GM08714 (cell line): ENCODE results near the gene JAG1.

Experiments used
- H3K4me3 ChIP-seq: fragments of 200-500 bp; sonication (Bioruptor generic); 2 replicates; pipeline ENCODE4 v1.5.1; 2014; ENCODE audit warnings: mild to moderate bottlenecking, low read length, inconsistent platforms
- ZNF274 ChIP-seq: IDR thresholded peaks from 2 replicates; pipeline ENCODE4 v1.6.1; 2012; ENCODE audit warnings: mild to moderate bottlenecking, low read depth, low read length

The JAG1 gene

DNA sequence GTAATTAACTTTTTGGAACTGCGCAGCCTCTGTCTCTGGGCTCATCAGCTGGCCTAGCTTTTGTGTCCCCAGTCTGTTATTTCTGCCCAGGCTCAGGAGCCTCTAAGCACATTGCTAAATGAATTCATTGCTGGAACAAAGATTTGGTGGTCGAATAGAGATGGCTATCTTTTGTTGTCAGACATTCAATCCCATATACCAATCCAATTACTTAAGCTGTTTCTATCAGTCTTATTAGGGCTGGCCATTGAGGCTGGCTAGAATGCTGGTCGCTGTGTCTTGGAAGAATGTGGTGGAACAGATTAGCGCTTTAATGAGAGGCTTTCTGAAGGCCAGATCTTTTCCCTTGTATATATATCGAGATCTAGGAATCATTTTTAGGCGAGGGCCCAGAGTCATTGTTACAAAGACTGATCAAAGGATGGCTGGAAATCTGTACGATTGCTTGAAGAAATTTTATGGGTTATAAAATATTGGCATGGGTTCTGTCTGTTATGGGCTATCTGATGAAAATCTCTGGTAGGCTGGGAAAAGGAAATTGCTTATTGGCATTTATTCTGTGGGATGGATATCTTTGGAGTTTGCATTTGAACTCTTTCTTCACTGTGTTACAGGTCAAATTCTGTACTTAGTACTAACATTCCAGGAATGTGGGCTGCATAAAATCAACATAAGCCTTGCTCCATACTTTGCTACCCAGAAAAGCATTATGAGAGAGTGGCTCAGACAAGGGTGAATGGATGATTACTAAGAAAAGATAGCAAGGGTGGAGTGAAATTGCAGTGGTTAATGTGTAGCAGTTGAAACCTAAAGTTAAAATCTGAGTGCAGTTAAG, 34.8 kb upstream of the JAG1 start:
- no peak overlapping the region for H3K4me3 ChIP-seq
- TF ChIP-seq ZNF274: no peak

DNA sequence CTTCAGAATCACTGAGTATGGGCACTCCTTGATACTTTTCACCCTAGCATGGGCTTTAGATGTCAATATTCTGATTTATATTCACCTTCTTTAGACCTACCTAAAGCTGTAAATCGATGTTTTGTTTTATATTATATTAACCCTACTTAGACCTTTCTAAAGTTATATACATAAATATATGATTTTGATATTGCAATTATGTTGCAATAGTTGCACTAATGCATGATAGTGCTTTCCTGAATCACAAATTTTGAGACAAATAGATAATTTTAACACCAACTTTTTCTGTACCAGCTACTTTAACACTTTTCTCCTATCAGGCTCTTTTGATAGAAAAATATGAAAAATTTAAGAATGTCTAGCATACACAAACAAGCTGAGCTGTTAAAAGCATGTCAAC, 34.0 kb upstream of the JAG1 start:
- H3K4me3 ChIP-seq: no peak overlapping the region
- TF ChIP-seq ZNF274: no peak

DNA sequence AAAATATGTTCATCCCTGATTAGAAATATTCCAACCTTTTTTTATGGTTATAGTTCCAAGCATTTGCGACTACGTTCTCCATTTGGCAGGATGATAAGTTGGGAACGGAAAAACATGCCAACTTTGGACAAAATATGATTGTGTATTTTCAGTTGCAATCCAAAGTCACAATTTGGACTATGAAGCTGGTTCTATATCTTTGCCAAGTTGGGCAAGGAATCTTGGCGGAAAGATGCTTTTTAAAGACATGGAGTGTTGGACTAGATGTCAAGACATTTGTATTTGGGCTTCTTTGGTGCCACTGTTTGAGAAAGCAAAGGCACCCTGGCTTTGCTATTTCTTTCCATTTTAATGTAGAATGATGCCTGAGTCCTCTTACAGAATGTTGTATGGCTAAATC, 33.3 kb upstream of the JAG1 start:
- TF ChIP-seq ZNF274: no peak
- H3K4me3 ChIP-seq: no peak overlapping the region

DNA sequence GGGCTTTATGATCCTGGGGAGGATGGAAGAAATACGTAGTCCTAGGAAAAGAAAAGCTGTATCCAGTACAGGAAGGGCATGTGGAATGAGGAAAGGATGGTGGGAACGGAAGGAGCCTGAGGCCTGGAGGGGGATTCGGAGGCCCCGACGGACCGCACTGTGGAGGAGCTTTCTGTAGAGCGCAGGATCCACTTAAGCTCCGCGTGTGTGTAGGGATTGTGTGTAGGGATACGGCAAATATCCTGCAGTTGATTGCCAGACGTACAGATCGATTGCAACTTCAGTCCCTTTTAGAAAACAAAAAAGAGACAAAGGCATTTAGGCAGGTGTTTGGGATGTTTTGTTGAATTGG, 32.6 kb upstream of the JAG1 start:
- H3K4me3 ChIP-seq: no peak overlapping the region
- no peak for TF ChIP-seq ZNF274

DNA sequence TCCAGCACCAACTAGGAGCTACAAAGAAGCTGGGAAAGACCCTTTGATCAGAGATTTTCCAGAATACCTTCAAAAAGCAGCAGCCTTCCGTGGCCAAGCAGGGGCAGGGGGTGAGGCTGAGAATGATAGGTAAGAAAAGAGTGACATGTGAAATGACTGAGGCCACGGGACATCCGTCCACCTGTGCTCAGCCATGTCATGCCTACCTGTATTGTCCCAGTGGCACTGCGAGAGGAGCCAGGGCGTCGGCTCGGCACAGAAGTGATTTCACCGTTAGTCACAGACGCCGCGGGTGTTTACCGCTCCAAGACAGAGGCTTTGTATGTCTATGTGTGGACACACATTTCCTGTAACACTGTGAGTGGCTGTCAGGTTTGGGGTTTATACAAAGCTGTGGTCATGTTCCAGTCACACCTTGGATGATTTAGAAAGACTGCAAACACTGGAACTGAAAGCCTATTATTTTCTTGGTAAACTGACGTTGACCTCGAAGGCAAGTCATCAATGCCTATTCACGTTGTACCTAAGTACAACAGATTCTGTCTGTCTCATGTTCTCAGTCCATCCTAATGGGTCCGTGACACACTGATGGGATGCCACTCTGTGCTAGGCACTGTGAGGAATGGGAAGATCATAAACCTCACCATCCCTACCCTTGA, 32.1 kb upstream of the JAG1 start:
- H3K4me3 ChIP-seq: no peak overlapping the region
- no peak for TF ChIP-seq ZNF274

DNA sequence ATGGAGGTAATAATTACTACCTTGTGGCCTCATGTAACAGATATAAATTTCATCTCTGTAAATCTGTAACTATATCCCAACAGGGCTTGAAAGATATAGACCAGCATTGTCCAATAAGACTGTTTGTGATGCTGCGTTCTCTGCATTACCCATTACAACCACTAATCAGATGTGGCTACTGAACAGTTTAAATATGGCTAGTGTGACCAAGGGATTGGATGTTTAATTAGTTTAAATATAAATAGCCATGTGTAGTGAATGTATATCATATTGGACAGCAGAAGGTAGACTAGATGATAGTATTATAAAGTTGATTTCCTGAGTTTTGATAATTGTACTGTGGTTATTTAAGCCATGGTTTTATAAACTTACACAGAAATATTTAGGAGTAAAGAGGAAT, 27.8 kb upstream of the JAG1 start:
- TF ChIP-seq ZNF274: no peak

DNA sequence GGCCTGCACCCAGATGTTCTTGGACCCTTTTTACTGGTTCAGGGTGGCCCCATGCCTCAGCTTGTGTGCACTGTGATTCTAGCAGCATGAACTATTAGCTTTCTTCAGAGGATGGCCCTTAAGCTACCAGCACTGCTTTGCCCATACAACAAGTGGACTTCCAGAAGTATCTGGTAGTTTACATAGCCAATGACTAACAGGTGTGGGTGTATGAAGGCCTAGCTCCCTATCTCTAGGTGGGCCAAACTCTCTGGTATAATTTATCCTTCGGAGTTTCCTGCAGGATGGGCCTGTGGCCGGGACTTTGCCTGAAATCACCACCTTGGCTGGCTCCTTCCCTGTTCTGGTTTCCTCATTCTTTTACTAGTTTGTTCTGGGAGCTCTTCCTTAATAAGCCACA, 26.1 kb upstream of the JAG1 start:
- TF ChIP-seq ZNF274: no peak
- H3K4me3 ChIP-seq: no peak overlapping the region

More for the DNA sequence above, 27.8 kb upstream of the JAG1 start:
- no peak overlapping the region for H3K4me3 ChIP-seq

DNA sequence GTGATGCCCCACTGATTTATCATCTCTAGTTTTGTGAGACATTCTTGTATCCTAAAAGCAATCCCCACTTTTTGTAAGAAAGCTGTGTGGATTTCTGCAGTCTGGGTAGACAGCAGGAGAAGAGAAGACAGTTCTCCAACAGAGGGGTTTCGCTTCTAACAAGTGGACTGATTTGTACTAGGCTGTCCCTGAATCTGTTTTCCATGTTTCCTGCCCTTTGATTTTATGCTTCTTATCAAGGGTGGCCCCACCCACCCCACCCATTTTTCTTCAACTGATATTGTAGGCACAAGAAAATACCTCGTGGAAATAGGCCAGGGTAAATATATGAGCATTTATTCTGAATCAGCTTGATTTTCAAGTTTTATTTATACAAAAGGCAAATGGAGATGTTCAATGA, 25.7 kb upstream of the JAG1 start:
- no peak for TF ChIP-seq ZNF274
- H3K4me3 ChIP-seq: no peak overlapping the region

DNA sequence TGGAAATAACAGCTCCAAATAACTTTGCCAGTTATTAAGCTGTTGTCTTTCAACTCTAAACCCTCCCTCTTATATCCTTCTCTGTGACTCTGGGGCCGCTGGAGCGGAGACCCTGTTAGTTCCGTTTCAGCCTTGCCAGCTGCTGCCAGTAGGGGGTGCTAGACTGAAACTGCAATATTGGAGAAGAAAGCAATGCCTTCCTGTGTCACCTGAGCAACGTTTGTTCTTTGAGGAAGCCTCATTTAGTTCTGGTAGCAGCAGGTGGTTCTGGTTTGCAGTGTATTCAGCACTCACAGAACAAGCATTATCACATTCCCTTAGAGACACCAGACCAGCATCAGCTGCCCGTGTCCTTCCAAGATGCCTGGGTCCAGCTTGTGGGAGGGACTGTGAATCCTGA, 22.9 kb upstream of the JAG1 start:
- H3K4me3 ChIP-seq: no peak overlapping the region
- TF ChIP-seq ZNF274: no peak

DNA sequence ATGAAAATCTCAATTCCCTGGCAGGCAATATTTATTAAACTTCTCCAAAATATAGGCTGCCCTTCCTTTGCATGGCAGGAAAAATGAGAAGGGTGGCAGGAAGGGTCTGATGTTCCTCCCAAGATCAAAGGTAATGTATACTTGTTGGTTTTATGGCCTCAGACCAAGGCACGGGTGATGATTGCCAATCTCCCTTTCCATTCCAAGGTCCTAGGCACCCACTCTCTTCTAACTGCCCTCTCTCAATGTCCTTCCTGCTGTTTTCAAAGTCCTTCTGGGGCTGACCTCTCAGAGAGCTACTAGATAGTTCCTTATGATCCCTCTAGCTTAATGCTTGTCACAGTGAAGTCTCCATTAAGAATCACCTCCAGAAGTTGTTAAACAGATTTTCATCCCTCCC, 15.6 kb upstream of the JAG1 start:
- no peak overlapping the region for H3K4me3 ChIP-seq
- no peak for TF ChIP-seq ZNF274

DNA sequence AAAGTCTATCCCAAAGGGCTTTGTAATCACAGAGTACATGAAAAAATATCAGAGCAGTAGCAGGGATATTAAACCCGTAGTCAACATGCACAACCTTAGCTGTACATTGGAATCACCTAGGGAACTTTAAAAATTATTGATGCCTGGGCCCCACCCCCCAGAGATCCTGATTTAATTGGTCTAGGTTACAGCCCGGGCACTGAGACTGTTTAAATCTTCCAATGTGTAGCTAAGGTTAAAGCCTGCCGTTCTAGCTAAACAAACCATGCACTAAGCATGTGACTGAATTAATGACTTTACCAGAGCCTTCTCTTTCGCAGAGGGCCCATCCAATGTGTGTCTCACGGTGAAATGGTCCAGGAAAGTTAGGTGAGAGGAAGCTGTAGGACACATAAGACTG, 14.1 kb upstream of the JAG1 start:
- H3K4me3 ChIP-seq: no peak overlapping the region
- TF ChIP-seq ZNF274: no peak

DNA sequence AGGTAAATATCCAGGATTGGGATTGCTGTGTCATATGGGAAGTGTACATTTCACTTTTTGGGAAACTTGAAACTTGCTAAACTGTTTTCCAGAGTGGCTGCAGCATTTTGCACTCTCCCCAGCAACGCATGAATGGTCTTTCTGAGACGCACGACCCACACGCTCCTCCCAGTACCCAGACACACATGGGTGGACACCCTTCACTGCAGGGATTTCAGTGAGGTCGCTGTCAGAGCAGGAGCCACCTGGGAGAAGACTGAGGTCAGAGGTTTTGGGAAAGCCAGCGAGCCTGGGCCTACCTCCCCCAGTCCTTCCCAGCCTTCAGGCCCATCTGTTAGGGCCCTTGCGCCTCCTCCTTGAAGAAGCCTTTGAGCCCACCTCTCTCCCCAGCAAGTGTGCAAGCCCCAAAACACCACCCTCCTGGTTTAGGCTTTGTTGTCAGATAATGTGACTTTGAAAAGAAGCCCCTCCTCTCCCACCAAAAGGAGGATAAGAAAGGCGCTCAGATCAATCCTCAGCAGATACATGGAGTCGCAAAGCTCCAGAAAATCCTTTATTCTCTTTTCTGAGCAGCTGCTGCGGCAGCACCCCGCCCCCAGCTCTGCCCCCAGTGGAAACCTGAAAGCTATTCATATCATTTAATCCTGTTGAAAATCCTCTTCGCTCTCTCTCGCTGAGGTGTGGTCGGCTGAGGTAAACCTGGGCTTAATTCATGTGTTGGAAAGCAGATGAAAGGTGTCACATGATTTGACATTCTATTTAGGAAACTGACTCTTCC, 12.7 kb upstream of the JAG1 start:
- no peak overlapping the region for H3K4me3 ChIP-seq
- TF ChIP-seq ZNF274: no peak

DNA sequence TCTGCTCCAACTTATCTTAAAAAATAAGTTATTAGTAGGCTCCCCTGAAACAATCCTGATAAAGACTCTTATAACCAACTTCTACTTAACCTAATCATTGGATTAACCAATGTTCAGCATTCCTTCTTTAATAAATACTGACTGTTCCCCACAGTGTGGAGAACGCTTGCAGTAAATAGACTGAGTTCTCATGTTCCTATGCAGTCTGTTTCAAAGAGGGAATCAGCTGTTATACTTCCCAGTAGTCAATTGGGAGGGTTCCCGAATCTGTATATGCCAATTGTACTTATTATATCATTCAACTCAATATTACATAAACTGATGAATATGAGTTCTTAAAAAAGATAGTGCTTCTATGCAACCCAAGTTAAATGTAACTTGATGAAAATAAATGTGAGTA, 9.7 kb upstream of the JAG1 start:
- TF ChIP-seq ZNF274: no peak
- no peak overlapping the region for H3K4me3 ChIP-seq

DNA sequence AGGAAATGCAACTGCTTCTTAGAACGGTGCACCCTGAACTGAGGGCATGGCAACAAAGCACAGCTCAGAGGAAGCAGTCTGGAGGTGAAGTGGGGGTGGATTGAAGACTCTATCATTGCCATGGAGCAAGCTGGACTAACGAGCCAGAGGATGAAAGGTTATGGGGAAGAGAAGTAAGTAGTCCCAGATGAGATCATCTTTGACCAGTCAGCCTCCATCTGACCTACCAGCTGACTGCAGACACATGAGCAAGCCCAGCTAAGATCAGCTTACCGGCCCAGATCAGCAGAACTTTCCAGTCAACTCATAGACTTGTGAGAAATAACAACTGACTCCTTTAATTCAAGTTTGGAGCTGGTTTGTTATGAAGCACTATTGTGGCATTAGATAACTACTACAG, 9.1 kb upstream of the JAG1 start:
- no peak for TF ChIP-seq ZNF274
- H3K4me3 ChIP-seq: no peak overlapping the region

DNA sequence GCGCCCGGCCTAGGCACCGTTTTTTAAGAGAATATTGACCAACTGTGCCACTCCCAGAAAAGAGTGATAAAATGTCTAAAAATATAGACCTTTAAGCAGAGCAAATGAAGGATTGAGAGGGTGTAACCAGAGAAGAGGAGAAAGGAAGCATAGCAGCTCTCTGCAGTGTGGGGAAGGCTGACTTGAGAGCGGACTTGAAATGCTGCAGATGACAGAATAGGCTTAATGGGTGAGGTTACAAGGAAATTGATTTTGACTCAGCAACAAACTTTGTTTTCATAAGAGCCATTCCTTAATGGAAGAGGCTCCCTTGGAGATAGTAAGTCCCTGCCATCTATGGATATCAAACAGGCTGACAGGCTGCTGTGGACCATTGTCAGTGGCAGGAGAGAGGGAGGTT, 7.7 kb upstream of the JAG1 start:
- no peak for TF ChIP-seq ZNF274
- no peak overlapping the region for H3K4me3 ChIP-seq
